Endothelial cell of umbilical vein (primary cell): Measurements from ENCODE around the gene TM2D1. TPM values are rescaled to one million over a fixed set of nuclear protein-coding genes. Genes with fewer than 3 reads are reported as not detected.

Experiments used
- BruUV-seq: library from RNA; stranded (reverse); fragments of 400-500 nt; replicated peaks from 2 replicates; lab custom pipeline; 2021; lab: Mats Ljungman, UMichigan
- CTCF ChIA-PET: fragments of 300-600, 350-600 bp; sonication (Branson Sonifier 250); formaldehyde crosslinking; loops from one replicate; lab custom pipeline; 2021; ENCODE audit warnings: antibody characterized with exemption, inconsistent platforms; lab: Charles Lee
- POLR2A ChIA-PET: fragments of 300-600, 350-600 bp; sonication (Branson Sonifier 250); formaldehyde crosslinking; loops from one replicate; lab custom pipeline; 2021; ENCODE audit warnings: antibody characterized with exemption, inconsistent platforms; lab: Charles Lee
- DNase-seq: peaks from one replicate; pipeline ENCODE4 v3.0.0-alpha.2; 2011; ENCODE audit warnings: low read depth, low spot score
- FAIRE-seq: peaks from 2 replicates; lab custom pipeline; 2011; peaks lifted over from hg19 to GRCh38; lab: Jason Lieb, UNC
- H2AFZ ChIP-seq: 2 replicates; pipeline ENCODE4 v1.6.0; 2012; ENCODE audit warnings: low read depth, low read length, control low read depth, inconsistent platforms
- H3K27ac ChIP-seq: 2 replicates; pipeline ENCODE4 v1.5.1; 2011; ENCODE audit warnings: low read depth, mild to moderate bottlenecking, control low read depth, low read length, moderate library complexity; ENCODE audit not compliant: insufficient read depth
- H3K27me3 ChIP-seq, 2 experiments: 2 replicates each; pipeline versions ENCODE4 v1.6.0 to v1.6.1; 2011; ENCODE audit warnings: low read length in 2 of 2, mixed read lengths in 1 of 2; ENCODE audit not compliant: control insufficient read depth in 2 of 2, insufficient read depth in 2 of 2
- H3K36me3 ChIP-seq, 2 experiments: 2 replicates in 1 of 2; 3 replicates in 1 of 2; pipeline ENCODE4 v1.5.1; 2011; ENCODE audit warnings: low read length in 2 of 2, mild to moderate bottlenecking in 1 of 2, moderate library complexity in 1 of 2; ENCODE audit not compliant: control insufficient read depth in 2 of 2, insufficient read depth in 2 of 2; ENCODE audit errors: extremely low read depth in 1 of 2
- H3K4me1 ChIP-seq: 3 replicates; pipeline ENCODE4 v1.5.1; 2011; ENCODE audit warnings: mild to moderate bottlenecking, low read length; ENCODE audit not compliant: control insufficient read depth, insufficient read depth; ENCODE audit errors: extremely low read depth
- H3K4me2 ChIP-seq: 2 replicates; pipeline ENCODE4 v1.6.1; 2011; ENCODE audit warnings: low read length, control low read depth, mixed read lengths; ENCODE audit not compliant: insufficient read depth
- H3K4me3 ChIP-seq, 3 experiments: fragments of 200-600 bp in 1 of 3; sonication (generic), shearing (Covaris generic) in 1 of 3; replicated peaks in 1 of 3; 2 replicates each; pipeline ENCODE4 v1.5.1; 2011 to 2016; ENCODE audit warnings: control low read depth in 3 of 3, low read length in 3 of 3, mild to moderate bottlenecking in 2 of 3, inconsistent platforms in 1 of 3, low read depth in 1 of 3, moderate library complexity in 1 of 3; ENCODE audit not compliant: insufficient read depth in 1 of 3
- H3K79me2 ChIP-seq: 2 replicates; pipeline ENCODE4 v1.6.0; 2012; ENCODE audit warnings: low read length, inconsistent platforms; ENCODE audit not compliant: control insufficient read depth, insufficient read depth
- H3K9ac ChIP-seq: replicated peaks from 2 replicates; pipeline ENCODE3; 2011; ENCODE audit warnings: low read length, control low read depth; ENCODE audit not compliant: insufficient read depth; ENCODE audit errors: extremely low read depth
- H3K9me1 ChIP-seq: replicated peaks from 3 replicates; pipeline ENCODE4 v1.6.0; 2011; ENCODE audit warnings: mild to moderate bottlenecking, low read length; ENCODE audit not compliant: control insufficient read depth, insufficient read depth; ENCODE audit errors: extremely low read depth
- H3K9me3 ChIP-seq: replicated peaks from 2 replicates; pipeline ENCODE4 v1.5.1; 2012; ENCODE audit warnings: low read length, inconsistent platforms; ENCODE audit not compliant: control insufficient read depth, insufficient read depth
- H4K20me1 ChIP-seq: replicated peaks from 2 replicates; pipeline ENCODE3; 2011; ENCODE audit warnings: mild to moderate bottlenecking, low read length; ENCODE audit not compliant: control insufficient read depth, insufficient read depth; ENCODE audit errors: extremely low read depth
- EZH2 ChIP-seq: IDR thresholded peaks from 2 replicates; pipeline ENCODE4 v1.6.1; 2012; ENCODE audit warnings: borderline replicate concordance, low read depth, mild to moderate bottlenecking, moderate library complexity, low read length, inconsistent platforms; ENCODE audit not compliant: severe bottlenecking
- FOS ChIP-seq: IDR thresholded peaks from 2 replicates; pipeline ENCODE4 v1.6.1; 2011; ENCODE audit warnings: mild to moderate bottlenecking, low read length, moderate library complexity, borderline replicate concordance; ENCODE audit not compliant: insufficient read depth
- GATA2 ChIP-seq: IDR thresholded peaks from 2 replicates; pipeline ENCODE4 v1.7.0; 2011; ENCODE audit warnings: low read depth, mild to moderate bottlenecking, moderate library complexity, mixed read lengths, low read length; ENCODE audit not compliant: insufficient read length, insufficient read depth
- JUN ChIP-seq: IDR thresholded peaks from 2 replicates; pipeline ENCODE4 v1.6.1; 2011; ENCODE audit warnings: borderline replicate concordance, low read depth; ENCODE audit not compliant: insufficient read length, insufficient read depth
- MYC ChIP-seq: IDR thresholded peaks from one replicate; pipeline ENCODE4 v1.6.1; 2011; ENCODE audit warnings: mild to moderate bottlenecking, low read depth, low read length
- POLR2A ChIP-seq: IDR thresholded peaks from 2 replicates; pipeline ENCODE4 v1.6.1; 2012; ENCODE audit warnings: low read depth, mild to moderate bottlenecking, control low read depth, low read length
- POLR2AphosphoS5 ChIP-seq: IDR thresholded peaks from 2 replicates; pipeline ENCODE4 v1.6.1; 2012; ENCODE audit warnings: low read depth, mild to moderate bottlenecking, control low read depth, low read length, moderate library complexity; ENCODE audit not compliant: insufficient read depth
- dilution Hi-C: fragments of 300-500 bp; cut with MboI; formaldehyde crosslinking; loops from one replicate; pipeline ENCODE4 v1.15.0; 2019; ENCODE audit warnings: low sequenced_read_pairs; ENCODE audit not compliant: extremely low pct_ligation_motif_present
- intact Hi-C: fragments of 100-400 bp; cut with micrococcal nuclease; formaldehyde crosslinking; loops from one replicate; pipeline ENCODE4 v1.10.0; 2022
- polyA plus RNA-seq, 4 experiments: library from polyadenylated mRNA; depleted of rRNA in 3 of 4; stranded (reverse) in 3 of 4; unstranded in 1 of 4; fragments of >200 nt; gene quantifications; 2 replicates each; pipeline versions ENCODE4 v1.2.1 to v1.2.3, GENCODE V29; 2011 to 2012; ENCODE audit warnings: missing spikeins in 1 of 4
- total RNA-seq: library from RNA; stranded (reverse); gene quantifications from 2 replicates; pipeline ENCODE4 v1.2.3, GENCODE V29; 2021
- TF ChIP-seq, protein P1 (sequence below): IDR thresholded peaks from 2 replicates; pipeline ENCODE4 v1.6.1; 2011; ENCODE audit not compliant: insufficient read depth, insufficient read length
- TF ChIP-seq, protein P2 (sequence below), 2 donors: IDR thresholded peaks; 1 replicate in 1 of 2; 2 replicates in 1 of 2; pipeline ENCODE4 v1.5.1; 2011; ENCODE audit warnings: low read length in 2 of 2, mild to moderate bottlenecking in 2 of 2, moderate library complexity in 2 of 2, control low read depth in 1 of 2, inconsistent platforms in 1 of 2, low read depth in 1 of 2; ENCODE audit not compliant: insufficient read depth in 1 of 2; ENCODE audit errors: extremely low read depth in 1 of 2

Gene TM2D1
- total and polyA plus RNA-seq, 2 donors (not counting 3 experiments of a cell fraction or from before 2014, with no cell fraction given), result 37.5 to 50.0 TPM

DNA sequence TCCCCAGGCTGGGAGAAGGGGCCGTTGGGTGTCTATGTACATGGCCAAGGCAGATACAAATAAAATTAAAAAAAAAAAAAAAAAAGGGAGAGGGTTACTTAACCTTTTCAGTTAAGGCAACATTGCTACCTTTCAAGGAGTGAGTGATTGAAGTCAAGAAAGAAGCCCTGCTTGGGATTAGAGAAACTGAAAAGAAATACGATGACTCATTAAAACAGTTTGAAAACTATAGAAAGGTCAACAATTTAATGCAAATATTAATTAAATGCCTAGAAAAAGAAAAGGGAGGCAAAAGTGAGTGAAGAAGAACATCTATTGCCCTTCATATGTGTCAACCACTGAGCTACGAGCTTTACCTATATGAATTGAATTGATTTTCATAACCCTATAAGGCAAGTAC, 69.5 kb downstream of the TM2D1 start:
- TF ChIP-seq, protein P1, sequence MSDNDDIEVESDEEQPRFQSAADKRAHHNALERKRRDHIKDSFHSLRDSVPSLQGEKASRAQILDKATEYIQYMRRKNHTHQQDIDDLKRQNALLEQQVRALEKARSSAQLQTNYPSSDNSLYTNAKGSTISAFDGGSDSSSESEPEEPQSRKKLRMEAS, result no peak
- no peak for TF ChIP-seq POLR2AphosphoS5
- no peak for TF ChIP-seq JUN
- no peak for TF ChIP-seq MYC
- TF ChIP-seq EZH2, result no peak
- TF ChIP-seq, protein P2, sequence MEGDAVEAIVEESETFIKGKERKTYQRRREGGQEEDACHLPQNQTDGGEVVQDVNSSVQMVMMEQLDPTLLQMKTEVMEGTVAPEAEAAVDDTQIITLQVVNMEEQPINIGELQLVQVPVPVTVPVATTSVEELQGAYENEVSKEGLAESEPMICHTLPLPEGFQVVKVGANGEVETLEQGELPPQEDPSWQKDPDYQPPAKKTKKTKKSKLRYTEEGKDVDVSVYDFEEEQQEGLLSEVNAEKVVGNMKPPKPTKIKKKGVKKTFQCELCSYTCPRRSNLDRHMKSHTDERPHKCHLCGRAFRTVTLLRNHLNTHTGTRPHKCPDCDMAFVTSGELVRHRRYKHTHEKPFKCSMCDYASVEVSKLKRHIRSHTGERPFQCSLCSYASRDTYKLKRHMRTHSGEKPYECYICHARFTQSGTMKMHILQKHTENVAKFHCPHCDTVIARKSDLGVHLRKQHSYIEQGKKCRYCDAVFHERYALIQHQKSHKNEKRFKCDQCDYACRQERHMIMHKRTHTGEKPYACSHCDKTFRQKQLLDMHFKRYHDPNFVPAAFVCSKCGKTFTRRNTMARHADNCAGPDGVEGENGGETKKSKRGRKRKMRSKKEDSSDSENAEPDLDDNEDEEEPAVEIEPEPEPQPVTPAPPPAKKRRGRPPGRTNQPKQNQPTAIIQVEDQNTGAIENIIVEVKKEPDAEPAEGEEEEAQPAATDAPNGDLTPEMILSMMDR (IDR thresholded peaks at IDR 0.05; ENCODE audit: extremely low read depth in 1 of 2, insufficient read depth in 1 of 2, low read depth in 1 of 2, low read length in 2 of 2), result no peak
- no peak for TF ChIP-seq FOS
- TF ChIP-seq GATA2, result no peak
- TF ChIP-seq POLR2A, result no peak
- Histone ChIP-seq H3K4me1 (peaks cover 4% of the 10 kb centered on the region), H4K20me1 (no peaks in the 10 kb centered on the region), H3K36me3 (no peaks in the 10 kb centered on the region), H3K4me2 (no peak overlapping the region), H3K27me3 (no peaks in the 10 kb centered on the region), H3K9me1 (no peaks in the 10 kb centered on the region), H2AFZ (no peak overlapping the region), H3K9me3 (no peaks in the 10 kb centered on the region), H3K27ac (no peak overlapping the region), H3K9ac (no peak overlapping the region), H3K4me3 (no peak overlapping the region), H3K79me2 (no peaks in the 10 kb centered on the region)
- ChIA-PET POLR2A (no interaction called here), CTCF (interaction anchor here (1.4 to 2.5 kb wide), 3 partner anchors 9 to 15 kb away, joined by 4 to 11 read pairs (median 4); no protein-coding TSS in a partner anchor)
- intact Hi-C loops, result no loop called here
- no peak for FAIRE-seq
- DNase-seq, result no peak
- no TSS peak for BruUV-seq
- dilution Hi-C loops, result no loop called here
